ENCODE data around the gene GNG2.

GNG2 gene

DNA sequence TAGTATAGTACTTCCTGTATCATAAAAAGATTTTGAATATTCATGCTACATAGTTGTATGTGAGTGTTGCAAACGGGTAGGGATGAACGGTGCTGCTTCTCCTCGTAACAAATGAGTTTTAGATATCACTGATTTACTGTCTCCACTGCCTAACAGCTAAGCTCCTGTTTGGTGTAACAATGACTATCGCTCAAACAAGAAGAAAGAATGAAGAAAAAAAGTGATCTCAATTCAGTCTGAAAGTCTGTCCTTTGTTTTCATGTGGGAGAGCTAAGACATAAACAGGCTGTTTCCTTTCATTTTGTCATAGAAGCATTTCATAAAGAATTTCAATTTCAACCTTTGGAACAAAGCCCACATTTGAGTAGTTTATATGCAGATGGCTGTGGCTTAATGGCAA is 102.9 kb downstream of the GNG2 start:
- Histone ChIP-seq H3K4me3 (ENCODE audit: insufficient read depth, low read length, poor library complexity, severe bottlenecking) (no peak overlapping the region), H3K27ac (ENCODE audit: low read depth, low read length) (no peak overlapping the region), H3K4me2 (ENCODE audit: low read depth, low read length, poor library complexity, severe bottlenecking) (no peak overlapping the region)

DNA sequence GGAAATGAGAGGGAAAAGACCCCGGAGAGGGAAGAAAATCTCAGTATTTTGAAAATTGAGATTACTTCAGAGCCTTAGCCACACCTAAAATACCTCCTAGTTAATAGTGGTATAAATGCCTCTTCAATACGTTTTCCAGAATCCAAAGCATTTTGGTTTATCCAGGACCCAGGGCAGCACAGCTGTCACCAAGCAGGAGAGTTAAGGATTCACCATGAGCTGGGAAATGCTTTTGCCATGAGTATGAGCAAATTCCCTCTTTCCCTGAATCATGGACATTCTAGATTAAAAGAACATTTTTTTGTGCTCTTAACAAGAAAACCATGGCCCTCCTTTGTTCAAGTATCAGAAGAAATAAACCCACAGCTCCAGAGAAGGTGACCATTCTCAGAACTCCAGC is 107.1 kb downstream of the GNG2 start:
- Histone ChIP-seq H3K9me3 (ENCODE audit: insufficient read depth, low read length) (no peaks in the 10 kb centered on the region), H3K9ac (ENCODE audit: low read length) (no peak overlapping the region), H3K79me2 (ENCODE audit: insufficient read depth, low read length) (no peaks in the 10 kb centered on the region), H3K27ac (ENCODE audit: low read depth, low read length) (no peak overlapping the region), H3K4me2 (ENCODE audit: low read depth, low read length, poor library complexity, severe bottlenecking) (no peak overlapping the region), H3K4me3 (ENCODE audit: insufficient read depth, low read length, poor library complexity, severe bottlenecking) (no peak overlapping the region), H2AFZ (ENCODE audit: low read depth, low read length, severe bottlenecking) (no peak overlapping the region), H4K20me1 (ENCODE audit: low read depth, low read length) (no peaks in the 10 kb centered on the region), H3K27me3 (ENCODE audit: low read length) (no peaks in the 10 kb centered on the region), H3K9me2 (replicated peaks; ENCODE audit: insufficient read depth, low read length) (no peaks in the 10 kb centered on the region), H3F3A (ENCODE audit: insufficient read depth) (no peaks in the 10 kb centered on the region), H3K36me3 (ENCODE audit: low read length) (no peaks in the 10 kb centered on the region)
- TF ChIP-seq, protein P1, sequence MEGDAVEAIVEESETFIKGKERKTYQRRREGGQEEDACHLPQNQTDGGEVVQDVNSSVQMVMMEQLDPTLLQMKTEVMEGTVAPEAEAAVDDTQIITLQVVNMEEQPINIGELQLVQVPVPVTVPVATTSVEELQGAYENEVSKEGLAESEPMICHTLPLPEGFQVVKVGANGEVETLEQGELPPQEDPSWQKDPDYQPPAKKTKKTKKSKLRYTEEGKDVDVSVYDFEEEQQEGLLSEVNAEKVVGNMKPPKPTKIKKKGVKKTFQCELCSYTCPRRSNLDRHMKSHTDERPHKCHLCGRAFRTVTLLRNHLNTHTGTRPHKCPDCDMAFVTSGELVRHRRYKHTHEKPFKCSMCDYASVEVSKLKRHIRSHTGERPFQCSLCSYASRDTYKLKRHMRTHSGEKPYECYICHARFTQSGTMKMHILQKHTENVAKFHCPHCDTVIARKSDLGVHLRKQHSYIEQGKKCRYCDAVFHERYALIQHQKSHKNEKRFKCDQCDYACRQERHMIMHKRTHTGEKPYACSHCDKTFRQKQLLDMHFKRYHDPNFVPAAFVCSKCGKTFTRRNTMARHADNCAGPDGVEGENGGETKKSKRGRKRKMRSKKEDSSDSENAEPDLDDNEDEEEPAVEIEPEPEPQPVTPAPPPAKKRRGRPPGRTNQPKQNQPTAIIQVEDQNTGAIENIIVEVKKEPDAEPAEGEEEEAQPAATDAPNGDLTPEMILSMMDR (IDR thresholded peaks at IDR 0.05; ENCODE audit: insufficient read depth, low read length, poor library complexity, severe bottlenecking), result no peak
- TF ChIP-seq EZH2phosphoT487 (conservative IDR thresholded peaks at IDR 0.05; ENCODE audit: low read length), result no peak

More for the DNA sequence above, 102.9 kb downstream of the GNG2 start:
- no peaks in the 10 kb centered on the region for H3K36me3 ChIP-seq (ENCODE audit: low read length)
- TF ChIP-seq EZH2phosphoT487 (conservative IDR thresholded peaks at IDR 0.05; ENCODE audit: low read length), result no peak
- TF ChIP-seq, protein P1 (IDR thresholded peaks at IDR 0.05; ENCODE audit: insufficient read depth, low read length, poor library complexity, severe bottlenecking), result no peak
- no peaks in the 10 kb centered on the region for H3K27me3 ChIP-seq (ENCODE audit: low read length)
- H2AFZ ChIP-seq (ENCODE audit: low read depth, low read length, severe bottlenecking), result no peak overlapping the region
- no peaks in the 10 kb centered on the region for H3K9me3 ChIP-seq (ENCODE audit: insufficient read depth, low read length)
- H4K20me1 ChIP-seq (ENCODE audit: low read depth, low read length), result no peaks in the 10 kb centered on the region
- H3K9me2 ChIP-seq (replicated peaks; ENCODE audit: insufficient read depth, low read length), result no peaks in the 10 kb centered on the region
- no peak overlapping the region for H3K9ac ChIP-seq (ENCODE audit: low read length)
- H3K79me2 ChIP-seq (ENCODE audit: insufficient read depth, low read length), result no peaks in the 10 kb centered on the region
- no peaks in the 10 kb centered on the region for H3F3A ChIP-seq (ENCODE audit: insufficient read depth)

DNA sequence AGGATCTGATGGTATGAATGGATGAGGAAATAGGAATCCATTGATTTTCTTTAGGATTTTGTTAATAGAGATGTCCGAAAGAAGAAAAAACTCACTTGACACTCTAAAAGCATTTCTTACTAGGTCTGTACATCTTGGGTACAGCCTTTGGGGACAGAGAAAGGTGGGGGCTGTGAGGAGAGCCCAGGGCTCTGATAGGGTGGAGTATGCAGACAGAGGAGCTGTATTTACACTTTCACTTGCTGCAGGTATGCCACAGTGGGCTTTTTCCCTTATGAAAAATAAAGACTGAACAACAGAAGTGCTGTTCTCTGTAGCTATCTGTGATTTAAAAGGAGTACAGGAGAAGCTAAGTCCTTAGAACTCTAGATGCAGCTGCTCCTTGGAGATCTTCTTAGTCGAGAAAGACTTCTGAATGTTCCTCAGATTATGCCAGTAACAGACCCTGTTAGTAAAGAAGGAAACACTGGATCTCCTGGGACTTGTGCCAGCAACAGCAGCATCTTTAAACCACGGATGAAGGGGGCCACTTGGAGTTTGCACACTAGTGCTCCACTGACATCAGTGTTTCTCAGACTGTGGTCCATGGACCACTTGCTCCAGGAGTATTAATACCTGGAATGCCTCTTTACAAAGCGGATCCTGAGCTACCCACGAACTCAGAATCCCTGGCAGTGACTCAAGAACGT is 109.6 kb downstream of the GNG2 start:
- Histone ChIP-seq H3K4me2 (ENCODE audit: low read depth, low read length, poor library complexity, severe bottlenecking) (no peak overlapping the region), H4K20me1 (ENCODE audit: low read depth, low read length) (no peaks in the 10 kb centered on the region), H3F3A (ENCODE audit: insufficient read depth) (no peaks in the 10 kb centered on the region), H2AFZ (ENCODE audit: low read depth, low read length, severe bottlenecking) (no peak overlapping the region), H3K9me3 (ENCODE audit: insufficient read depth, low read length) (no peaks in the 10 kb centered on the region), H3K27ac (ENCODE audit: low read depth, low read length) (no peak overlapping the region), H3K9ac (ENCODE audit: low read length) (no peak overlapping the region), H3K27me3 (ENCODE audit: low read length) (no peaks in the 10 kb centered on the region), H3K36me3 (ENCODE audit: low read length) (no peaks in the 10 kb centered on the region), H3K79me2 (ENCODE audit: insufficient read depth, low read length) (no peaks in the 10 kb centered on the region), H3K9me2 (replicated peaks; ENCODE audit: insufficient read depth, low read length) (no peaks in the 10 kb centered on the region), H3K4me3 (ENCODE audit: insufficient read depth, low read length, poor library complexity, severe bottlenecking) (no peak overlapping the region)
- TF ChIP-seq, protein P1 (IDR thresholded peaks at IDR 0.05; ENCODE audit: insufficient read depth, low read length, poor library complexity, severe bottlenecking), result no peak
- no peak for TF ChIP-seq EZH2phosphoT487 (conservative IDR thresholded peaks at IDR 0.05; ENCODE audit: low read length)
